HG03135 (cell line): Measurements from ENCODE around the gene POP4.

ENCODE experiments used
- ATAC-seq: cut with Tn5 transposase; IDR thresholded peaks from one replicate; pipeline ENCODE4 v1.9.1; 2021; ENCODE audit warnings: mild to moderate bottlenecking, moderate library complexity; ENCODE audit not compliant: unreplicated experiment

Gene POP4

DNA sequence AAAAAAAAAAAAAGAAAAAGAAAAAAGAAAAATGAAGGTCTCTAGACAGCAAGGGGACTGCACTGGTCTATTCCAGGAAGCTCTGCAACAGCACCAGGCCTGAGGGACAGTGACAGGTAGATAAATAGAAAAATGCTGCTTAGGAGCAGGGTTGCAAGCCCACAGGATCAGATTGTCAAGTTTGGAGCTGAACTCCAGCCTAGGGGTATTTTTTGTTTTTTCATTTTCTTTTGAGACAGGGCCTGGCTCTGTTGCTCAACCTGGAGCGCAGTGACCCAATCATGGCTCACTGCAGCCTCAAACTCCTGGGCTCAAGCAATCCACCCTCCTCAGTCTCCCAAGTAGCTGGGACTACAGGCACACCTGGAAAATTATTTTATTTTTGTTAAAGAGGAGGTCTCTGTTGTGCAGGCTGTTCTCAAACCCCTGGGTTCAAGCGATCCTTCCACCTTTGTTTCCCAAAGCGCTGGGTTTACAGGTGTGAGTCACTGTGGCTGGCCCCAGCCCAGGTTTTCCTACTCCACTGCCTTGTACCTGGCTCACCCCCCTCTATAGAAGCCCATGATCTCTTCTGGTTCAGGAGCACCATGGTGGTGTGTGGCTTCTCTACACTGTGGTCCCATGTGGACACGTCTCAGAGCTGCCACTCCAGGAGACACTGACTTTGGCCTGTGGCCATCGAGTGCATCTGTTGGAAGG lies 23.9 kb downstream of the POP4 start:
- ATAC-seq = no peak

DNA sequence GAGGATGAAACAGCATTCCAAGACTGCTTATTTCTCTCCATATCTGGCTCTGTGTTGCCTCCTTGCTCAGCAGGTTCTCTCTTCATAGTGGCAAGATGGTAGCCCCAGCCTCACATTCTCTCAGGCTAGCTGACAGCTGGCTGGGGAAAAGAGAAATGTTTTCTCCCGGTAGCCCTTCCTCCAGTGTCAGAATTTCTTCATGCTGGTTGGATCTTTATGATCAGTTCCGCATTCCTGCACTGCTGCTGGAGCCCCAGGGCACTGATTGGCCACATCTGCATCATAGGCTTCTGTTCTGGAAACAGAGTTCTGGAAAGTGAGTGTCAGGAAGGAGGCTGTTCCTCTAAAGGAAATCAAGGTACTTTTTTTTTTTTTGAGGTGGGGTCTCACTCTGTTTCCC lies 24.6 kb downstream of the POP4 start:
- no peak for ATAC-seq

DNA sequence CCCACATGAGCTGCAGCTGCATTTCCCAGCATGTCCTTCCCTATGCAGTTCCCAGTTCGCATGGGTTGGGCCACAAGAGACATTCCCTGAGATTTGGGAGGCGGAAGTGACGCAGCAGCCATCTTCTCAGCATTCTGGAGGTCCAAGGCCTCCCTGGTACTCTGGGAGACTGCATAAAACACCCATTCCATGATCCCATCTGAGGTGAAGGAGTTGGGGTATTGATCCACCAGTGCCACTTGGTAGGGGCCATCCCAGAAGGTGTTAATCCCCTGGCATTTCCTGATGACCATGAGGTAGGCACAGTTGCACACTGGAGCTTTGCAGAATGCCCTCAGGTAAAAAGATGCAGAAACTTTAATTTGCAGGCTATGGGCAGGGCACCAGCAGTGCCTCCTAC lies 25.4 kb downstream of the POP4 start:
- no peak for ATAC-seq

DNA sequence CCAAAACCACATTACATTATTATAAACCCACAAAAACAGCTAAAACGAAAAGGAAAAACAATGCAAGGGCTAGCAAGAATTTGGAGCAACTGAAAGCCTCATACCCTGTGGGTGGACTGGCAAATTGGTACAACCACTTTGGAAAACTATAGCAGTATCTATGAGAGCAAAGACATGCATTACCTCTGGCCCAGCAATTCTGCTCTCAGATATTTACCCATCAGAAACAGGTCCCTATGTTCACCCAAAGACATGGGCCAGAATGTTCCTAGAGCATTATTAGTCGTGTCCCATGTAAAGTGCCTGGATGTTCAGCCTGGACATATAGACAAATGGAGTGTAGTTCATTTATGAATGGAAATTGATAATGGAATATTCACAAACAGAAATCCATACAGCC lies 27.9 kb downstream of the POP4 start:
- no peak for ATAC-seq

DNA sequence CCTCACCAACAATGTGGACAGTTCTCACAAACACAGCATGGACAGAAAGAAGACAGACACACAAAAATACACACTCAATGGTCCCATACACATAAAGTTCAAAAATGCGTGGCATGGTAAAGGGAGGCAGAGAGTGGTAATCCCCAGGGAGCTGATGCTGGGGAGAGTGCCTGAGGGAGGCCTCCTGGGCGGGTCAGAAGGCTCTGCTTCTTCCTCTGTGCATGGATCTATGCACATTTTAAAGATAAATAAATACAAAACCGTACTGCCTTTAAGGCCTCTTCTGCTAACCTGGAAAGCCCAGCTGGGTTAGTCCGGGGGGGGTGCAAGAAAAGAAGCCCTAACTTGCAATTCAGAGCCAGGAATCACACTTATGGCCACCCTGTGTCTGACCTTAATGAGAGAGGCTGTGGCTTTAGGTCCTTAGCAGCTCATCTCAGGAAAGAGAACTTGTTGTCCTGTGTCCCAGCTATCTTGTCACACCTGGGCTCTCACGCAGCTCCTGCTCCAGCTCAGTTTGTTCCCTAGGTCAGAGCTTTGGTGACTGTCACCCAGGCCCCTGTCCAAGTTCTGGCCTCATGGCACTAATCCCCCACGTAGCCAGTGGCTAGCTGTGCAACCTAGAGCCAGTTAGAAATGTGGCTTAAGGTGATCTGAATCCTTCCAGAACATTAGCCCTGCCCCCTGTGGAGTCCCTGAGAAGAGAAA lies 28.5 kb downstream of the POP4 start:
- ATAC-seq = no peak

DNA sequence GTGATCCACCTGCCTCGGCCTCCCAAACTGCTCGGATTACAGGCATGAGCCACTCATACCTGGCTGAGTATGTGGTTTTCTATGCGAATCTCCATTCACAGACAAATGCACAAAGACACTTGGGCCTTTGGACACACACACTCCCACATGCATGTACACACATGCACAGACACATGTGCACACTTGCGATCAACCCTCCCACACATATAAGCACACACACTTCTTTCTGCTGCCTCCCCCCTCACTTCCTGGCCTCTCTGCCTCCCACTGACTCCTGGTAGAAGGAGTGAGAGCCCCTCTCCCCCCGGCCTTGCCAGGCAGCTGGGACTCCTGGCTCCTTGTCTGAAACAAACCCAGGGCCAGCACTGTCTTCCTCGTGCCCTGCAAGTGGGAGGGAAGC lies 29.9 kb downstream of the POP4 start:
- ATAC-seq = no peak

DNA sequence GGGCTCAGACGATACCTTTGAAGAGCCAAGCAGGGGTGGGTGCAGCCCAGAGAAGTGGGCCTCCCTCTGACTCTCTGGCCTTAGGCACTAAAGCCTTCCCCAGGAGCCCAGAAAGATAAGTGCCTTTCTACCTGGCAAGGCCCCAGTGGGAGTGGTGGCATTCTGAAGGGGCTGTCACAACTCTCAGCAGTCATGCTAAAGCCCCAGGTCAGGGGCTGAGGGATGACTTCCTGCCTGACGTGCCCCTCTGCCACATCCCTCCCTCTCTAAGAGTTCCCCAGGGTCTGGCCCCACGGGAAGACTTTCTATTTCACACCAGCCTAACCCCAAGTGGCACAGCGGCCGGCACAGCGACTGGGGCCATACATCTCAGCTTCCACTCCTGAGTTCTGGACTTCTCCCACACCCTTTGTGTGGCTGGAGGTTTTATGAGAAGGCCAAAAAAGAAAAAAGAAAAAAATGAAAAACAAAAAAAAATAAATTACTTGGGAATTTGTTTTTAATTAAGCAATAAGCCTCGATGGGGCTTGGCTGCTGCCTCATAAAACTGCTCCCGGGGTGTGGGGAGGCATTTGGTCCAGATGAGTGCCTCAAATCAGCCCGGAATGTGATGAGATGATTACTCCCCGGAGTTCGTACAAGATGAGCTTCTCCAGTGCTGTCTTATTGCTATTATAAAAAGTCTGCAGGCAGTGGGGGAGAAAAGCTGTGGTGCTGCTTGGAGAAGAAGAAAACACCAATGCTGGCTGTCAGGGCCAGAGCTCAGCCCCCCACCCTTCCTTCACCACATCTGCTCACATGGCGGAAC lies 30.7 kb downstream of the POP4 start:
- ATAC-seq = no peak

DNA sequence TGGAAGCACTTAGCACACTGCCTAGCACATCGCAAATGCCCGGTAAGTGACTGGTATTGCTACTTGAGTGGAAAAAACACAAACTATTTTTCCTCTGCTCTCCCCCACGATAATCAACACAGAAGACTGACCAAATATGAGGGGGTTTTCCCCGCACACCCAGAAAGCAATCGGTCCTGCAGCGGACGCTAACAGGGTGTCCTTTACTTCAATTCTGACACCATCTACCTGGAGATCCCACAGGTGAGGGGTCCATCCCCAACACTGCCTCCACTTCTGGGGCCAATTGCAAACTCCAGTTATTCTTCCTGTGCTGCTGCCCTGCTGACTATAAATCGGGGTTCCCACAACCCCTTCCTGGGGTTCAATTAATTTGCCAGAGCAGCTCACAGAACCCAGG lies 33.0 kb downstream of the POP4 start:
- ATAC-seq = no peak

DNA sequence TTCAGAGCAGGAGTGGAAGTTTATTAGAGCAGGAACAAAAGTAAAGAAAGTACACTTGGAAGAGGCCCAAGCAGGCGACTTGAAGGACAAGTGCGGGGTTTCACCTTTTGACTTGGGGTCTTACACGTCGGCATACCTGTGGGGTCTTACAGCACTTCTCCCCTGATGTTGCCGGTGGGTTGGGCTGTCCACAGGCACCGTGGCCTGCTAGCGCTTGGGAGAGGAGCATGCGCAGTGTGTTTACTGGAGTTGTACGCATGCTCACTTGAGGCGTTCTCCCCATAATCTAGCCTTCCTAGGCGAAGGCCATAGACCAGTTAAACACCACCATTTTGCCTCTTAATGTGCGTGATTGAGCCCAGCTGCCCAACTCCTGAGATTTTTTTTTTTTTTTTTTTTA lies 34.1 kb downstream of the POP4 start:
- ATAC-seq = no peak

DNA sequence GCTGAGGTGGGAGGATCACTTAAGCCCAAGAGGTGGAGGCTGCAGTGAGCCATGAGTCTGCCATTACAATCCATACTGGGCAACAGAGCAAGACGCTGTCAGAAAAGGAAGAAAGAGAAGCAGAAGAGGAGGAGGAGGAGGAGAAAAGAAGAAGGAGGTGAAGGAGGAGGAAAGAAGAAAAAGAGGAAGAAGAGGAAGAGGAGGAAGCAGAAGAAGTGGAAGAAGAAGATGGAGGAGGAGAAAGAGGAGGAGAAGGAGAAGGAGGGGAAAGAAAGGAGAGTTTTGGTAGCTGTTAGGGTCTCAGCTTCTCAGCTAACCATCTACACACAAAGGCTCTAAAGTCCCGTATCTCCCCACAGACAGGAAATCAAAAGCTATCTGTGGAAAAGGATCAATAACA lies 35.5 kb downstream of the POP4 start:
- ATAC-seq = no peak

DNA sequence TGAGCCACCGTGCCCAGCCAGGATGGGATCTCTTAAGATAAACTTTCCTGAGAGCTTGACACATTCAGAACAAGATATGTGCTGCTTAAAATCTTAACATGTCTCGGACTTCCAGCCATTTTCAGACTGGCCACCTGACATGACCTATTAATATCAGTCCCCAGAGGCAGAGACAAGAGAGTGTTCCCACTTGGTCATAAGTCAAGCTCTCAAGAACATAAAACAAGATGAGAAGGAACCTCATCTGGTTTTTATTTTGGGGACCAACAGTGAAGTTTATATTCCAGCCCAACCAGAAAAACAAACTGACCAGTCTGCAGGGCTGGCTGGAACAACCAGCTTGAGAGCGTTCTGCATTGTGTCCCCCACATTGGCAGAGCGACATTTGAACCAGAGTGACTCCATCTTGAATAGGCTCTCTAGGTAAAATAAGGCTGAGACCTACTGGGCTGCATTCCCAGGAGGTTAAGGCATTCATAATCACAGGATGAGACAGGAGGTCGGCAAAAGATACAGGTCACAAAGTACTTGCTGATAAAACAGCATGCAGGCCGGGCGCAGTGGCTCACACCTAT lies 37.4 kb downstream of the POP4 start:
- ATAC-seq = no peak

DNA sequence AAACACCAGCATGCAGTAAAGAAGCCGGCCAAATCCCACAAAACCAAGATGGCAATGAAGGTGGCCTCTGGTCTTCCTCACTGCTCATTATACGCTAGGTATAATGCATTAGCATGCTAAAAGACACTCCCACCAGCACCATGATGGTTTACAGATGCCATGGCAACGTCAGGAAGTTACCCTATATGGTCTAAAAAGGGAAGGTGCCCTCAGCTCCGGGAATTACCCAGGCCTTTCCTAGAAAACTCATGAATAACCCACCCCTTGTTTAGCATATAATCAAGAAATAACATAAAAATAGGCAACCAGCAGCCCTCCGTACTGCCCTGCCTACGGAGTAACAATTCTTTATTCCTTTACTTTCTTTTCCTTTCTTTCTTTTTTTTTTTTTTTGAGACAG lies 38.1 kb downstream of the POP4 start:
- no peak for ATAC-seq

DNA sequence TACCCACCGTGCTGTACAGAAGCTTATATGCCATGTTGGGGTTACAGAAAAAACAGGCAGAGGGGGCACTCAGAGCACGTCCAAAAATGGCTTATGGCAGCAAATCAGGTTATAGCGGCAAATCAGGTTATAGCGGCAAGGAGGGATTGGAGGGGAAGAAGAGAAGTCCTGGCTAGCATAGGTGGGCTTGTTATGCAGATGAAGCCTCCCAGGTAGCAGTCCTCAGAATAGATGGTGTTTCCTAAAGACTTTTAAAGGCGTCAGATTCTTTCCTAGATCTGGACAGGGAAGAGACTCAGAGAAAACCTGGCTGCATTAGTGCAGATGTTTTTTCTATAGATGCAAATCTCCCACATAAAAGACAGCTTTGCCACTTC lies 39.4 kb downstream of the POP4 start:
- ATAC-seq = no peak

DNA sequence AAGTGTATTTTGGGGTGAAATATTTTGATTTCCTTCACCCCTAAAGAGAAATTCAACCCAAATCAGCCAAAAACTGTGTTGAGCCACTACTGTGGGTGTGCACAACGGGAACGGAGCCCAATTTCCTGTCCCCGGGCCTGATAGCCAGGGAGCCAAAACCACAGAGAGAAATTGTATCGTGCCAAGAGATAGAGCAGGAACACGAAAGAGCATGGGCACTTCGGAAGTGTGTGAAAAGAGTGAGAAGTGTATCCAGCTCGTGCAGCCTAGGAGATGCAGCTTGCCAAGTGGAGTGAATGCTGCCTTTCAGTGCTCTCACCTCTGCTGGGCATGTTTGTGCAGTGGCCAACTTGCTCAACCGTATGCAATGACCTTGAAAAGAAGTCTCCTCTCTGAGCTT lies 39.8 kb downstream of the POP4 start:
- ATAC-seq = no peak

DNA sequence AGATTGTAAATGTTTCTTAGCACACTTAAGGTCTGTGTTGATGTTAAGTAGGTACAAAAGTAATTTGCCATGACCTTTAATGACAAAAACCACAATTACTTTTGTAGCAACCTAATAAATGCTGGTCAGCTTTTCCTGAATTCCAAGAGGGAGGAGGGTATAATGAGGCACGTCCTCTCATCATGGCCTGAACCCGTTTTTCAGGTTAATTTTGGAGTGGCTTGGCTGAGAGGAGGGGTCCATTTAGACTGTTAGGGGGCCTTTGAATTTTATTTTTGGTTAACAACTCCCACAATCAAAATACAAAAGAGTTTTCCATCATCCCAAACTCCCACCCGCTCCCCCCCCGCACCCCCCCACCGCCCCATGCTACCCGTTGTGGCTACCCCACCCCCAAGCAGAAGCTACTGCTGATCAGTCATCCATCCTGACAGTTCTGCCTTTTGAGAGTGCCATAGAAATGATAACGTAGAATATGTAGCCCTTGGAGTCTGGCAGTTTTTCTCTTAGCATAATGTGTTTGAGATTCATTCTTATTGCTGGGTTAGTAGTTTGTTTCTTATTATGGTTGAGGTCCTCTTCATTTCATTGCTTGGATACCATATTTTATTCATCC lies 44.8 kb downstream of the POP4 start:
- no peak for ATAC-seq

DNA sequence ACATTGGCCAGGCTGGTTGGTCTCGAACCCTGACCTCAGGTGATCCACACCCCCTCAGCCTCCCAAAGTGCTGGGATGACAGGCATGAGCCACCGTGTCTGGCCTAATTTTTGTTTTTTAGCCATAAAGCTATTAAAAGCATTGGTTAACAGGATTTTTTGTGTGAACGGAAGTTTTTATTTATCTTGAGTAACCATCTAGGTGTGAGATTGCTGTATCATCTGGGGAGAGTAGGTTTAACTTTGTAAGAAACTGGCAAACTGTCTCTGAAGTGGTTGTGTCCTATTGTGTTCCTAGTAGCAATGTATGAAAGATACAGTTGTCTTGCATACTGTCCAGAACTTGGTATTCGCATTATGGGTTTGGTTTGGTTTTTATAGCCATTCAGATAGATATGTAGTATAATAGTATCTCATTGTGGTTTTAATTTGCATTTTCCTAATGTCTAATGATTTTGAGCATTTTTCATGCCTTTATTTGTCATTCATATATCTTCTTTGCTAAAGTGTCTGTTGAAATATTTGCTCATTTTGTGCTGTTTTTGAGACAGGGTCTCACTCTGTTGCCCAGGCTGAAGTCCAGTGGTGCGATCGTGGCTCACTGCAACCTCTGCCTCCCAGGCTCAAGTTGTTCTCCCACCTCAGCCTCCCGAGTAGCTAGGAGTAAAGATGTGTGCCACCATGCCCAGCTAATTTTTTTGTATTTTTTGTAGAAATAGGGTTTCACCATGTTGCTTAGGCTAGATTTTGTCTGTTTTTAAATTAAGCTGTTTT lies 45.7 kb downstream of the POP4 start:
- ATAC-seq = no peak

DNA sequence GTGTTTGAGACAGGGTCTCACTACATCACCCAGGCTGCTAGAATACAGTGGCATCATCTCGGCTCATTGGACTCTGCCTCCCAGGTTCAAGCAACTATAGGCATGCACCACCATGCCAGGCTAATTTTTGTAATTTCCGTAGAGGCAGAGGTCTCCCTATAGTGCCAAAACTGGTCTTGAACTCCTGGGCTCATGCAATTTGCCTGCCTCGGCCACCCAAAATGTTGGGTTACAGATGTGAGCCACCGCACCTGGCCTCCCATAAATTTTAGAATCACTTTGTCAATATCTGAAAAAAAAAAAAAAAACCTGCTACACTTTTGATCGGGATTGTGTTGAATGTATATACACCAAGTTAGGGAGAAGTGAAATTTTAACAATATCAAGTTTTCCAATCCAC lies 47.3 kb downstream of the POP4 start:
- no peak for ATAC-seq

DNA sequence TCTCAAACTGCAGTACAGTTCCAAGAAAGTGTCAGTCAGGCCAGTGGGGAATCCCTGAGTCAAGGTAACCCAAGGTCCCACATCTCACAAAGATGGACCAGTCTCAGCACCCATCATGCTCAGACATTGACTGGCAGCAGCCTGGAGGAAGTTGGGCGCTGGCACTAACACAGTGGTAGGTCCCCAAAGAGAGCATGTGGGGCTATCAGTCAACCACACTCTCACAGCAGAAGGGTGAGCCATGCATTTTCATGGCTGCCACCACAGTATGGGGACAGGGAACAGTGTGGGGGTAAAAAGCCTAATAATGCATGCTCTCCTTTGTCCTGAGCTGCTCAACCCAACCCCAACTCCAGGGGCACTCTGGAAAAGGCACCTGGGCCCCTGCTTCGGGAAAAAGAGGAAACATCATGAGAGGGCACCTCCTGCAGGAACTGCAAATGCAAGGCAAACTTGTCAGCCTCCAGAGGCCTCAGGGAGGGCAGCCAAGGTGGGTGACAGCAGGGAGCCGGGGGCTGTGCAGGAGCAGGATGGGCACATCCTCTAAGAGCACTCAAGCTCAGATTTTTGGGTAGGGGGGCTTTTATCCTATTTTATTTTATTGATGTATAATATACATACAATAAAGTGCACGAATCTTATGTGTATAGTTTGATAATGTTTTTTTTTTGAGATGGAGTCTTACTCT lies 49.7 kb downstream of the POP4 start:
- ATAC-seq = no peak

DNA sequence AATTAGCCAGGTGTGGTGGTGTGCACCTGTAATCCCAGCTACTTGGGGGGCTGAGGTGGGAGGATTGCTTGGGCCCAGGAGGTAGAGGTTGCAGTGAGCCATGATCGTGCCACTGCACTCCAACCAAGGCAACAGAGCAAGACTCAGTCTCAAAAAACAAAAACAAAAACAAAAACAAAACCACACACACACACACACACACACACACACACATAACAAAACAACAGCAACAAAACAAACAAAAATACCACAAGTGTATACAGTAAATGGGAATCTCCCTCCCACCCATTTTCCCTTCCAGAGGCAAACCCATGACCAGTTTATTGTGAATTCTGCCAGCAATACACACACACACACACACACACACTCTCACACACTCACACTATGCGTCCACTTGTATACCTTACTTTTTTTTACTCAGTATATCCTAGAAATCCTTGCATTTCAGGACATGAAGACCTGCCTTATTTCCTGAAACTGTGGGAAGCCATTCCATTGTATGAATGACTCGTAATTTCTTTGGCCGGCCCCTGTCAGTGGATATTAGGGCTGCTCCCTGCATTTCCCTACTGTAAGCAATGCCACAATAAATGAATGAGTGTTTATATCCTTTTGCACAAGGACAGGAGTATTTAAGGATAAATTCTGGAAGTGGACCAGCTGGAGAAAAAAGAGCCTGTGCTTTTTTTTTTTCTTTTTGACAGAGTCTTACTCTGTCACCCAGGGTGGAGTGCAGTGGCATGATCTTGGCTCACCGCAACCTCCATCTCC lies 52.3 kb downstream of the POP4 start:
- ATAC-seq = no peak
